Activated T-helper 9 cell treated with anti-CD3 and anti-CD28 coated beads, Interleukin-2, amount 50 U/mL, for 16 hours (primary cell): ENCODE results near the gene REXO1.
A peak's percentile ranks its signal among the peaks of the same experiment; 100 is the strongest.
"Not testable (repeated sequence)": the region's sequence is repeated elsewhere in the genome, so short reads cannot be mapped to it uniquely, and the experiment has no call there.

Source experiments
- DNase-seq: peaks from one replicate; pipeline ENCODE4 v3.0.0-alpha.2; 2020; ENCODE audit warnings: low read depth

REXO1 gene

GRCh38 chr19:1813192-1814182 is 34.8 kb downstream of the REXO1 start:
- no peak for DNase-seq

- DNase-seq, result peak; percentile 62
These were observed 35.7 kb downstream of the REXO1 start for GRCh38 chr19:1812426-1813191.

- no peak for DNase-seq
These were observed 36.3 kb downstream of the REXO1 start, which contains the start of gene ATP8B3 for GRCh38 chr19:1811942-1812425. Gene ATP8B3 (minus strand): TSS chr19:1812276. CDS start chr19:1811736, 540 bp downstream.

DNA sequence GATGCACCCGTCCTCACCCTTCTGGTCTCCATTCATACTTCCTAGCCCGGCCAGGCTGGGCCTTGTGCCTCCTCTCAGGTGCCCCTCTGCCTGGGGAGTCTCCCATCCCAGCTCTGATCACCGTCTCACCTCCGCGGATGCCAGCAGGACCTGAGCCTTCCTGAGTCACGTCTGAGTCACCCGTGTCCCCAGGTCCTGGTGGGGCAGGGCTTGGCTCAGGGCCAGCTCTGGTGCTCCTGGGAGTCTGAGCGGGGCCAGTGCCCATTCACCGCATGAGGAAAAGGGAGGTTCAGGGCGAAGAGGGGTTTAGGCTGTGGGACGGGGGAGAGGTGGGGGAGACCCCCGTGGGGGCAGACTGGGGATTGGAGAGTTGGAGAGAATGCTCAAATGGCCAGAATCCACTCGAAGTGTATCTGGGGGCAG is 36.8 kb downstream of the REXO1 start:
- peak; percentile 57 for DNase-seq

- no peak for DNase-seq
These were observed 37.7 kb downstream of the REXO1 start for GRCh38 chr19:1810439-1811160.

- DNase-seq, result no peak
These were observed 38.6 kb downstream of the REXO1 start for GRCh38 chr19:1809678-1810077.

- no peak for DNase-seq
These were observed 39.9 kb downstream of the REXO1 start for GRCh38 chr19:1808395-1808731.

DNA sequence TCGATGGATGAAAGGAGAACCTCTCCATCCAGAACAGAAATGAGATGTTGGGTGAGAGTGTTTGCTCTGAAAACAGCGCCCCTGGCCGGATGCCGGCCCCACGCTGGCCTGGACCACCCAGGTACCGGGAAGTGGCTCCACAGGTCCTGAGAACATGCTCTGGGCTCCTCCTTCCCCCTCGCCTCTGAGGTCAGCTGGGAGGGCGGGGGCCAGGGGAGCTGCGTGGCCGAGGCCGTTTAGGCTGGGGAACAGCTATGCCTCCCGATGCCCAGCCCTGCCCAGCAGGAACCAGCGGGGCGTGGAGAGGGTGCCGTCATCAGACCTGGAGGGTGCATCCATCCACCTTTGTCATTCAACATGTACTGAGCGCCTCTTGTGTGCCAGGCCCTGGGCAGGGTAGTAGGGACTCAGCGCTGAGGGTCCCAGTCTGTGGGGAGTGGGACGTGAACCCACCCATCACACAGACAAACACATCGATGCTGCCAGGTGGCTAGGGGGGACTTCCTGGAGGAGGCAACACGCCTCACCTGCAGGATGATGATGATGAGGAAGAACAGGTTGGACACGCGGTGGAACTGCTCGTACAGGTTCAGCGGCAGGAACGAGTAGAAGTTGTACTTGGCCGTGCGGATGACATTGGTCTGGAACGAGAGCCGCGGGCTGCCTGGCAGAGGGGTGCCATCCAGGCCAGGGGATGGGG is 40.4 kb downstream of the REXO1 start:
- no peak for DNase-seq

DNA sequence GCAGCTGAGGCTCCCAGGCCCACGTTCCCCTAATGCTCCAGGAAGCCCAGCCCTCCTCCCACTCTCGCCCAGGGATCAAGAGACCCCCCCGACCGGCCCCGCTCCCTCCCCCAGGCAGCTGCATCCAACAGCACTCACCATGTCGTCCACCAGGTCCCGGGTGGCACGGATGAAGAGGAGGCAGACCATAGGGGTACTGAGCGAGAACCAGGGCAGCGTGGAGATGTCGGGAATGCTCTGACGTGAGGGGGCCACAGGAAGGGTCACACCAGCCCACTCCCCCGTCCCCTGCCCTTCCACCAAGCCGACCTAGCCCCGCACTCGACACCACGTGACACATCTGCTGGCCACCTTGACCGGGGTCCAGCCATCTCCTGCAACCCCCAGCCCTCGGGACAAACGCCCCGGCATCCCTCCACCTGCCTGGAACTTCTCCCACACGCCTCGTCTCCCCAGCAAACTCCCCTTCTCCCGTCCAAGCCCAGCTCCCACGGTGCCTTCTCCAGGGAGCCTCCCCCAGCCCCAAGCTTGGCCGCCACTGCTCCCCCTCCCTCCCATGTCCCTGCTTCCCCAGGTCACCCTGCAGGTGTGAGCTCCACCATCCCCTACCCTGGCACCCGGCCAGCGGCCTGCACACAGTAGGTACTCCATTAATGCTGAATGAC is 41.1 kb downstream of the REXO1 start:
- DNase-seq, result no peak

- no peak for DNase-seq
These were observed 41.9 kb downstream of the REXO1 start for GRCh38 chr19:1806184-1807029.

DNA sequence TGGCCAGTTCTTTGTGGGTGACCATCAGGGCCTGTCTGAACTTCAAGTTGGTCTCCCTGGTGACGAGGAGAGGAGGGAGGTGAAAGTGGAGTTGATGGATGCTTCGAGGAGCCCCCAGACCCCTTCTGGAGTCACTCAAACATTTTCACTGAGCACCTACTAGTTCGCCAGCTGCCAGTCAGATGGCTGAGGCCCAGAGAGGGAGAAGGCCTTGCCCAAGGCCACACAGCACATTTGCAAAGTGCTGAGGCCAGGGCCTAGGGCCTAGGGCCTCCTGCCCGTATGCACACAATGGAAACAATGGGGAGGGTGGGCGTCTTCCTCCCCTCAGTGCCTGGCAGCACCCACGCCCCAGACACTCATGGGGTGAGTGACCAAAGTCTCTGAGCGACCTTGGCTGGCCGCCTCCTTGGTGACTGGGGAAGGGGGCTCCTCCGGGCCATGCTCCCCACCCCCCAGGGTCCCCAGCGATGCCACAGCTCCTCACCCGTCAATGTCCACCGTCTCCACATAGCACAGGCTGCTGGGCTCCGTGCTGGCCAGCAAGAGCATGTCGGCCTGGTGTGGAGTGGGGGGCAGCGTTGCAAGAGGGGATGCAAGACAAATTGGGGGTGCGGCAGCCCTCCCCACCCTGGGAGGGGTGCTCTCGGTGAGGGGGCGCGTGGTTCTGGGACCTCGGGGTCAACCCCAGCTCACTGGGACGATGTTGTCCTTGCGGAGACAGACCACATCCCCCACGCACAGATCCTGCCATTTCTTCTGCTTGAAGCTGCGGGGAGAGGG is 42.7 kb downstream of the REXO1 start:
- DNase-seq, result no peak

DNA sequence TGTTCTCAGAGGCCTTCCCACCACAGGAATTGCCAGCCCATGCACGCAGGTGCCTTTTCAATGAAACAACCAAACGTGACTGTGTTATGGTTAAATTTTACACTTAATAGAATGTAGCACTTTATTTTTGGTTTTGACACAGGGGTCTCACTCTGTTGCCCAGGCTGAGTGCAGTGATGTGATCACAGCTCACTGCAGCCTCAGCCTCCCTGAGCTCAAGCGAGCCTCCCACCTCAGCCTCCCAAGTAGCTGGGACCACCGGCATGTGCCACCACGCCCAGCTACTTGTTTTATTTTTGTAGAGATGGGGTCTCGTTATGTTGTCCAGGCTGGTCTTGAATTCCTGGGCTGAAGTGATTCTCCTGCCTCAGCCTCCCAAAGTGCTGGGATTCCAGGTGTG is 43.4 kb downstream of the REXO1 start:
- DNase-seq, result no peak

- no peak for DNase-seq
These were observed 48.5 kb downstream of the REXO1 start for GRCh38 chr19:1799695-1800342.

GRCh38 chr19:1797313-1797712 is 51.0 kb downstream of the REXO1 start:
- DNase-seq, result not testable (repeated sequence)

DNA sequence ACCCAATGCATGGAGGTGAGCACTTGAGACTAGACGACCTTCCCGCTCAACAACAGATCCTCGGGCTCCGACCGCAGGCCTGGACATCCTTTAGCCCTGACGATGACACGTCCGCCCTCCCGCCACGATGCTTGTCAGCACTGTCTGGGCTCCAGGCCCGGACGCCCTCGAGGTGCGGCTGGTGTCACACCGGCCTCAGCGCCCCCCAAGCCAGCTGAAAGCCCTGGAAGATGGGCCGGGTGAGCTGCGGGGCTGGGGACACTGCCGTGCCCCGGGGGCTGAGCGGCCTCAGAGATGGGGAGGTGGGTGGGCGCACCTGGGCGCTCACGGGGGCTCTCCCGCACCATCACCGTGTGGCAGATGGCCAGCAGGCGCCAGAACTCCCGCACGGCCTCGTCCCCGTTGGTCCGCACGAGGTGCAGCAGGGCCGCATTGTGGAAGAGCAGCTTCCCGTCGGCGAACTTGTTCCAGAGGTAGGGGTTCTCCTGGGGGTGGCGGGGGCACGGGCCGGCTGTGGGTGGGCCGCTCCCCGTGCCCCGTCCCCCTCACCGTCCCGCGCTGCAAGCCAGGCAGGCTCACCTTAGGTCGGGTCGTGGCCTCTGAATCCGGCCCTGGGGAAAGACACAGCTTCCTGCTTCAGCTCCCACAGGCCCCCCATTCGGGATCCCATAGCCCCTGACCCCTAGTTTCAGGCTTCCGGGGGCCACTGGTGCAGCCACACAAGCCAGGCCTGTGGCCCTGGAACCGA is 51.7 kb downstream of the REXO1 start:
- no peak for DNase-seq

DNA sequence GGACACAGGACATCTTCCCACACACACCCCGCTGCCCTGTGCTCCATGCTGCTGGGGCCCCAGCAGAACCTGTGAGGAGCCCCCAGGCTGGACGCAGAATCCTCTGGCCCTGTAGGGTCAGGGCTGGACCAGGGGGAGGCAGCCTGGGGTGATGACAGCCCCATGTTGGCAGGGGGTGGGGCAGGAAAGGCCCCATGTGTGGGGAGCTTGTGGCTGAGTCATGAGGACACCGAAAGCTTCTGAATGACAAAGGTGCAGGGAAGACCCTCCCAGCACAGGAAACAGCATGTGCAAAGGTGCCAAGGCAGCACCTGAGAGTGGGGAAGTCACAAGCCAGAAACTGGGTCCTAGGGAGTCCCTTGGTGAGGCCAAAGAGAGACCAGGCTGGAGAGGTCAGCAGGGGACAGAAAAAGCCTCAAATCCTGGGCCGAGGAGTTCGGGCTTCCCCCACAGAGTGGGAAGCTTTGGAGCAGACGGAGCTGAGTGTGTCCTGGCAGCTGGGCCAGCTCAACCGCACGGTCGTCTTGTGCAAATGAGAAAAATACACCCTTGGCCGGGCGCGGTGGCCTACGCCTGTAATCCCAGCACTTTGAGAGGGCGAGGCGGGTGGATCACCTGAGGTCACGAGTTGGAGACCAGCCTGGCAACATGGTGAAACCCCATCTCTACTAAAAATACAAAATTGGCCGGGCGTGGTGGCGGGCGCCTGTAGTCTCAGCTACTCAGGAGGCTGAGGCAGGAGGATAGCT is 53.7 kb downstream of the REXO1 start:
- no peak for DNase-seq

DNA sequence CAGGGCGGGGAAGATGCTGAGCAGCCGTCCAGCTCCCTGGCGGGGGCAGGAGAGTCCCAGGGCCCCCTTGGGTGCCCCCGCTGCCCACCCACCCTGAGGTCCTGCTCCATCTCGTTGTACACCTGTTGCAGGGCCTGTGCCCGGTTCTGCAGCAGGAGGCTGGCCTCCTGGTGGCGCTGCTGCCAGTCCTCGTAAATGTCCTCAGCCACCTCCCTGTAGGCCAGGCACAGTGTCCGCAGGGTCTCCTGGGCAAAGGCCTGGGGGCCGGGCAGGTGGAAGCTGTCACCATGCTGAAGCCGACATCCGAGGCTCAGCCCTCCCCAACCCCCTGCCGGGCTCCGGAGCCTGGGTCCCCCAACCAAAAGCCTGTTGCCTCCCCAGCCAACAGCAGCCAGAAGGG is 56.4 kb downstream of the REXO1 start:
- no peak for DNase-seq
